ENCODE data around the gene NAALADL2.

DNA sequence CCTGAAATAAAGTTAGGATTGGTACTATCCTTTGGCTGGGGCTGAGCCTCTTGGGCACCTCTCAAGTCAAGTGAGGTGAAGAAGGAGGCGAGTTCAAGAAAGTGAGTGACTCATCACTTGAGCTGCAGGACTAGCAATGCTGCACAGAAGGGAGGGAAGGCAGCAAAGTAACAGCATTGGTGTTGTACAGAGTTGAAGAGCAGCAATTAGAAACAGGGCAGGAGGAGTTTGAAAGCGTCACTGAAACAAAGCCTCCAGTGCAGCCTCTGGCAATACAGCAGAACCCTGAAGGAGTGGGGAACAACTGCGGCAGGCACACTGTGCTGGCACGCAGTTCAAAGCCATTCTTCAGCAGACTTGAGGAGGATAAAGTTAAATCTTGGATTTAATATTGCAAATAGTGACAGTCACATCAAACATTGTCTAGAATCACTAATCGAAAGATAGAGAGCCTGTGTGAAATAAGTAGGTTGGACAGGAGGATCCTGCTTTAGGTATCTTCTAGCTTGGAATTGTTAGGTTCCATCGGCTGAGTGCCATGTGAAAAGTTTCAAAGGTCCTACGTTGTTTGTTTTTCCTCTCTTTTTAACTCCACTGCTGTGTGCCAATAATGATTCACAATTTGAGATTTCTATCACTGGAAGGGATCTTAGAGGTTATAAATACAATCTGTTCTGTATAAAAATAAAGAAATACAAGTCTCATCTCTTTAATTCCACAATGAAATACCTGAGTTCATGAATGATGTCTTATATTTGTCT, 479.8 kb downstream of the NAALADL2 start:
- TF ChIP-seq GABPA (IDR thresholded peaks at IDR 0.05 in 1 of 2, conservative IDR thresholded peaks at IDR 0.05 in 1 of 2) (peak in 1 of 2 donors; percentile 12), CTCF (IDR thresholded peaks at IDR 0.05; ENCODE audit: low read depth, low read length, missing input control) (no peak), TAF1 (conservative IDR thresholded peaks at IDR 0.05) (no peak), FOXA1 (IDR thresholded peaks at IDR 0.05) (peak; percentile 71), JUND (IDR thresholded peaks at IDR 0.05) (peak in 1 of 2 donors; percentile 77), SP1 (IDR thresholded peaks at IDR 0.05) (peak; percentile 66), RAD21 (IDR thresholded peaks at IDR 0.05) (peak in 1 of 2 donors; percentile 57), REST (IDR thresholded peaks at IDR 0.05) (peak; percentile 45)
- TF ChIP-seq, protein P1, sequence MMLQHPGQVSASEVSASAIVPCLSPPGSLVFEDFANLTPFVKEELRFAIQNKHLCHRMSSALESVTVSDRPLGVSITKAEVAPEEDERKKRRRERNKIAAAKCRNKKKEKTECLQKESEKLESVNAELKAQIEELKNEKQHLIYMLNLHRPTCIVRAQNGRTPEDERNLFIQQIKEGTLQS (IDR thresholded peaks at IDR 0.05) = no peak
- TF ChIP-seq, protein P2, sequence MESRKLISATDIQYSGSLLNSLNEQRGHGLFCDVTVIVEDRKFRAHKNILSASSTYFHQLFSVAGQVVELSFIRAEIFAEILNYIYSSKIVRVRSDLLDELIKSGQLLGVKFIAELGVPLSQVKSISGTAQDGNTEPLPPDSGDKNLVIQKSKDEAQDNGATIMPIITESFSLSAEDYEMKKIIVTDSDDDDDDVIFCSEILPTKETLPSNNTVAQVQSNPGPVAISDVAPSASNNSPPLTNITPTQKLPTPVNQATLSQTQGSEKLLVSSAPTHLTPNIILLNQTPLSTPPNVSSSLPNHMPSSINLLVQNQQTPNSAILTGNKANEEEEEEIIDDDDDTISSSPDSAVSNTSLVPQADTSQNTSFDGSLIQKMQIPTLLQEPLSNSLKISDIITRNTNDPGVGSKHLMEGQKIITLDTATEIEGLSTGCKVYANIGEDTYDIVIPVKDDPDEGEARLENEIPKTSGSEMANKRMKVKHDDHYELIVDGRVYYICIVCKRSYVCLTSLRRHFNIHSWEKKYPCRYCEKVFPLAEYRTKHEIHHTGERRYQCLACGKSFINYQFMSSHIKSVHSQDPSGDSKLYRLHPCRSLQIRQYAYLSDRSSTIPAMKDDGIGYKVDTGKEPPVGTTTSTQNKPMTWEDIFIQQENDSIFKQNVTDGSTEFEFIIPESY (IDR thresholded peaks at IDR 0.05) = peak; percentile 19

Measured in liver (tissue), 3 donors.